Prostate gland (tissue), 2 donors: ENCODE data around the gene FASTK.

Experiments used
- CTCF ChIP-seq, 4 experiments: fragments of 200-600 bp in 2 of 4; fragments of 450-650 bp in 2 of 4; sonication (generic) in 2 of 4; IDR thresholded peaks; 1 replicate in 3 of 4; 2 replicates in 1 of 4; pipeline ENCODE4 v1.5.1; 2016 to 2019; ENCODE audit warnings: antibody characterized with exemption in 4 of 4, mild to moderate bottlenecking in 2 of 4, moderate library complexity in 2 of 4
- POLR2A ChIP-seq: fragments of 450-650 bp; IDR thresholded peaks from one replicate; pipeline ENCODE4 v1.6.1; 2016; ENCODE audit warnings: antibody characterized with exemption, mild to moderate bottlenecking

GRCh38 chr7:151091003-151091402, 10.4 kb upstream of the FASTK start:
- TF ChIP-seq CTCF (IDR thresholded peaks at IDR 0.05) (no peak), POLR2A (no peak)
